ENCODE measurements around the gene CIAO3. TPM values are rescaled to one million over a fixed set of nuclear protein-coding genes. Genes with fewer than 3 reads are reported as not detected.

Gene CIAO3
- 15.0 and 18.5 TPM in 2 replicates for total RNA-seq (2014; rRNA removed; shearing (Covaris generic))

DNA sequence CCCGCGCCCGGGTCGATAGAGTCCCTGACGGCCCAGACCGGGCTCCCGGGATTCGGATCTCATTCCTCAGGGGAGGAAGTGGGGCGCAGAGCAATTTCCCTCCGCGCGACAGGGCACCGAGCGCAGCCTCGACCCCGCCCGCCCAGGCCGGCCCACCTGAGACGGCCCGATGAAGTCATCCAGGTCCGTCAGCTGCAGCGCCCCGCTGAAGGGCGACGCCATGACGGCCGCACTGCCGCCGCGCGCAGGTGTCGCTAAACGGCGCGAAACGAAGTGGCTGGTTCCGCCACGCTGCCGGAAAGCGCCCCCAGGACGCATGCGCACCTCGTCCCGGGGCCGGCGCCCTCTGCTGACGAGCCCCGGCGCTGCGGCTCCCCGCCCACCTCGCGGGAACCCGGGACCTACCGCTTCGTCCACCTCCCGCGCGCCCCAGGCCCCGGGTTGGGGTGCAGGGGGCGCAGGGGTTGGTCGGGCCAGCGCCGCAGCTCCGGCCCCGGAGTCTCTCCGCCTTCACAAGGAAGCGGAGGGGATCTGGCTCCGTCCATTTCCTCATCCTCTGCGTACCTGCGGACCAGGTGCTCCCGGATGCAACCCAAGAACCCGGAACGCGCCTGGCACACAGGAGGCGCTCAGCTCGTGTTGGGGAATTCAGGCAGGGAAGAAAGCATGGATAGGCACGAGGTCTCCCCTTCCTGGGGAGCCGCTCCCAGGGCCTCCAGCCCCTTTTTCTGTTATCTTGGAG is at the start of gene CIAO3:
CIAO3 (minus strand) TSS at position 234 of the 742 bp plus-strand sequence; CDS start at position 222, 12 bp downstream.
- peak; percentile 80 for DNase-seq (ENCODE audit: low spot score)

DNA sequence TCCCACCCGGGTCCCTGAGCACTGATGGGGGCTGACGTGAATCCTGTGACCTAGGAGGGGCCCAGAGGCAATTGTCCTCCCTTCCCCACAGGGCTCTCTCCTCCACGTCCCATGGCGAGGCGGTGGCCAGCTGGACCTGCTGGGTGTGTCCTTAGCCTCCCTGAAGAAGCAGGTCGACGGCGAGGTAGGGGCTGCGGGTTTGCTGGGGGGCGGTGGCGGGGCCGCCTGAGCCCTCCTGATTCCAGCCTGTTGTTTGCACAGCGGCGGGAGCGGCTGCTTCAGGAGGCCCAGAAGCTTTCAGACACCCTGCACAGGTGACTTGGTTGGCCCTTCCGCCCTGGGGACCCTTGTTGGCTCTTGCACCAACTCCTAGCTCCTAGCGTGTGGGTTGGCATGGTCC is 49.3 kb upstream of the CIAO3 start:
- no peak for DNase-seq (ENCODE audit: low spot score)

DNA sequence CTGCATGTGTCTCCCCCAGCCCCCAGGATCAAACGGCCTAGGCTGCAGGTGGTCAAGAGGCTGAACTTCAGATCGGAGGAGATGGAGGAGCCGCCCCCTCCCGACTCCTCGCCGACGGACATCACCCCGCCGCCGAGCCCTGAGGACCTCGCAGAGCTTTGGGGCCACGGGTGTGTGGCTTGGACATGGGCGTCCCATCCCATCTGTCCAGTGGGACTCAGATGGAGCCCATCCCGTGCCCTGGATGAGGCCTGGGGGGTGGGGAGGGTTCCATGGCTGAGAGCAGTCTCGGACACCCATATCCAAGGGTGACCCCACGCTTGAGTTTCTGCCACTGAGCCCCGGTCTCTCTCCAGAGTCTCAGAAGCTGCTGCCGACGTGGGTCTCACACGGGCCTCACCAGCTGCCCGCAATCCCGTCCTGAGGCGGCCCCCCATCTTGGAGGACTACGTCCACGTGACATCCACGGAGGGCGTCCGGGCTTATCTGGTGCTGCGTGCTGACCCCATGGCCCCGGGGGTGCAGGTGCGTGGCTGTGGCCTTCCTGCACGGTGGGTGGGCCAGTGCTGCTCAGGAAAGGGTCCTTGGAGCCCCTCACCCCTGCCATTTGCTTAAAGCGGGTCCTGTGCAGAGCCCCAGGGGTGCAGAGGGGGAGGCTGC is 48.5 kb upstream of the CIAO3 start:
- no peak for DNase-seq (ENCODE audit: low spot score)

DNA sequence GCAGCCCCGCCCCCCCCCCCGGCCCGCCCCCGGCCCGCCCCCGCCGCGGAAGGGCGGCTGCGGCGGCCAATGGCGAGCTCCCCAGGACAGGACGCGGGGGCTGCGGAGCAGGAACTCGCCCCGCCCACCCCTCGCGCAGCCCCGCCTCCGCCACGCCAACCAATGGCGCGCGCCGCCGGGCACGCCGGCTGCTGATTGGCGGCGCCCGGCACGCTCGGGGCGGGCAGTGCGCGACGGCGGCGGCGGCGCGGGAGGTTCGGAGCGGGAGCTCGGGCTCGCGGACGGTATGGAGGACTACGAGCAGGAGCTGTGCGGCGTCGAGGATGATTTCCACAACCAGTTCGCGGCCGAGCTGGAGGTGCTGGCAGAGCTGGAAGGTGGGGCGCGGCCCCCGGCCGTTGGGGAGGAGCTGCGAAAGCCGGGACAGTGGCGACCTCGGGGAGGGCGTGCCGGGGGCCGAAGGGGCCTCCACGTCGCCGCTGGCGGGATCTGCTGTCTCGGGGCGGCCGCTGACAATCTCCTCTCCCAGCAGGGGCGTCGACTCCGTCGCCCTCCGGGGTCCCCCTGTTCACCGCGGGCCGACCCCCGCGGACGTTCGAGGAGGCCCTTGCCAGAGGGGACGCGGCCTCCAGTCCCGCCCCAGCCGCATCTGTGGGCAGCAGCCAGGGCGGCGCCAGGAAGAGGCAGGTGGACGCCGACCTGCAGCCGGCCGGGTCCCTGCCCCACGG is 47.8 kb upstream of the CIAO3 start, which contains the start of gene CHTF18:
CHTF18 (plus strand) TSS at position 222 of the 728 bp plus-strand sequence; CDS start at position 287, 65 bp downstream.
- DNase-seq (ENCODE audit: low spot score): peak; percentile 77

DNA sequence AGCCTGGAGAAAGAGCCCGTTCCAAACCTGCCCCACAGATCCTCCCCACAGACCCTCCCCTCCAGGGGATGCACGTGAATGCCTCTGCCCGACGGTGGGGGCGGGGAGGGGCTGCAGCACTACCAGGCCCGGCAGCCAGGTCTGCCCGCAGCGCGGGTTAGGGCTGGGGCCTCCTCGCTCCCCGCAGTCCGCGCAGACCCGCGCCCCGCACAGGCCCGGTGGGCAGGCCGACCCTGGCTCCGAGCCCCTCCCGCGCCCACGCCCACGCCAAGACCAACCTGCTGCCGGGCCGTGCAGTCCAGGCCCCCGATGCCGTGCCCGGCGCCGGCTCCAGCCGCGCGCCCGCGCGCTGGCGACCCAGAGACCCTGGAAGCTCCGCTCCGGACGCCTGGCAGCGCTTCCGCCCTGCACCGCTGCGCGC is 47.2 kb upstream of the CIAO3 start, which contains the start of gene RPUSD1:
RPUSD1 (minus strand) TSS at position 404 of the 421 bp plus-strand sequence. CDS start 644 bp downstream, outside the sequence.
- no peak for DNase-seq (ENCODE audit: low spot score)

DNA sequence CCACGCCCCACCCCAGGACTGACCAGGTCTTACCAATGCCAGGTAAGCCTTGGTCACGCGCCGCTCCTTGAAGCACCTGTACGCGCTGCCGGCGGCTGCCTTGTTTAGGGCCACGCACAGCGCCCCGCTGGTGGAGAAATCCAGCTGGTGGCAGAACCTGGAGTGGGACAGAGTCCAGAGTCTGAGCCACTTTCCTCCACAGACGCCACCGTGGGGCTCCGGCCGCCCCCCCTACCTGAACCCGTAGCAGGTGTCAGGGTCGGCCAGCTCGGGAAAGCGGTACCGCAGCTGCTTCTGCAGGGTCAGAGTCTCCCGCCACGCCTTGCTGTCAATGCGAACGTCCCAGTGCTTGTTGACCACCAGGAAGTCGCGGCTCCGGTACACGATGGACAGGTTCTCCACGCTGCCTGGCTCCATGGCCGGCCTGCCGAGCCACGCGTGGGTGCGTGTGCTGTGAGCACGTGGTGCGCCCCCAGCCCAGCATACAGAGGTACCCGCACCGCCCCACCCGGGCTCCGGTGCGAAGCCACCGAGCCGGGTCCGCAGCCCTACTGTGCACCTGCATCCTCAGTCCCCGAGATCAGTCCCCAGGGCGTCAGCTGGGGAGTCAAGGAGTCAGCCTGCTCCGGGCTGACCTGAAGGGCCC is 46.6 kb upstream of the CIAO3 start:
- no peak for DNase-seq (ENCODE audit: low spot score)

DNA sequence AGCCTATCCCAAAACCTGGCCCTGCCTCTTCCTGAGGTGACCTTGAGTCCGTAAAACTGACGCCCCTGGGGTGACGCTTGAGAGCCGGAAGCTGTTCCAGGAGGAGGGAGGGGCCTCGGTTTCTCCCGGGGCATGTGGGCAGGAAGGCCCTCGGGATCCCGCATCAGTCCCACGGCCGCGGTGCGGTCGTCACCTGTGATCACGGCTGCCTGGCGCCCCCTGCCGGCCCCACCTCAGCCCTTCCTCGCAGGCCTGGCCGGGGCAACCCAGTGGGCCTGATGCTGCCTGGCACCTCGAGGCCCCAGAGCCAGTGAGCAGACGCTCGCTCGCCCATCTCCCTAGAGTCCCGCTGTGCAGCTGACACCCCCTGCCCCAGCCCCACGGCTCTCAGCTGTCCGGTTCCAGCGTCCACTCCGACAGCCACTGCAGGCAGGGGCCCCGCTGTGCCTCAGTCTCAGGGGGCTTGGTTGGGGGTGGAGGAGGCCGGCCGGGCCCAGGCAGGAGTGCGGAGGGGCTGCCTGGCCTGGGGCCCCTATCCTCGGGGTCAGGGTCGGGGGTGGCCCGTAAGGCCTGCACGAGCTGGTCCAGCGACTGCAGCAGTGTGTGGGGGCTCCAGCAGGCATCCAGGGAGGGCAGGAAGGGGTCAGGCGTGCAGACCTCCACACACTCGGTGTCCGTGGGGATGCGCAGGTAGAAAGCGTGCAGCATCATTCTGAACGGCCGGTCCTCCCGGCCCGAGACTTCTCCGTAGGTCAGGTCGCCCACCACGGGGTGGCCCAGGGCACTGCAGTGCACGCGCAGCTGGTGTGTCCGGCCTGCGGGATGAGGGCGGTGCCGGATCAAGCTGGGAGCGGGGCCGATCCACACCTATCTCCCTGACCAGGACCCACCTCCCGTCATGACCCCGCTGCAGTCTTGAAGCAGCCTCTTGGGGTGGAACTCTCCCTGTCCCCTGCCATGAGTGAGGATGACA is 45.1 kb upstream of the CIAO3 start:
- no peak for DNase-seq (ENCODE audit: low spot score)

DNA sequence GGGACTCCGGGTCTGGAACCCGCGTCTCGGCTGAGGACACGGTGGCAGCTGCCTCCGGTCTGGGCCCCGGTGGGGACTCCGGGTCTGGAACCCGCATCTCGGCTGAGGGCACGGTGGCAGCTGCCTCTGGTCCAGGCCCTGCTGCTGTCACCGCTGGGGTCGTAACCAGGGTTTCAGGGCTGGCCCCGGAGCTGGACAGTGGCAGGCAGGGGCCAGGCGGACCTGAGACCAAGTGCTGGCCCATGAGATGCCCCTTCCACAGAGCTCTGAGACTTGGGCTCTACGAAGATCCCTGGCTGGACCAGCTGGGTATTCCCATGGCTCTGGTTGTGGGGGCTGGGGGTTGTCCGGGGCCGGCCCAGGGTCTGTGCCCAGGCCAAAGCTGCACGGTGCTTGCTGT is 43.6 kb upstream of the CIAO3 start:
- DNase-seq (ENCODE audit: low spot score): no peak

DNA sequence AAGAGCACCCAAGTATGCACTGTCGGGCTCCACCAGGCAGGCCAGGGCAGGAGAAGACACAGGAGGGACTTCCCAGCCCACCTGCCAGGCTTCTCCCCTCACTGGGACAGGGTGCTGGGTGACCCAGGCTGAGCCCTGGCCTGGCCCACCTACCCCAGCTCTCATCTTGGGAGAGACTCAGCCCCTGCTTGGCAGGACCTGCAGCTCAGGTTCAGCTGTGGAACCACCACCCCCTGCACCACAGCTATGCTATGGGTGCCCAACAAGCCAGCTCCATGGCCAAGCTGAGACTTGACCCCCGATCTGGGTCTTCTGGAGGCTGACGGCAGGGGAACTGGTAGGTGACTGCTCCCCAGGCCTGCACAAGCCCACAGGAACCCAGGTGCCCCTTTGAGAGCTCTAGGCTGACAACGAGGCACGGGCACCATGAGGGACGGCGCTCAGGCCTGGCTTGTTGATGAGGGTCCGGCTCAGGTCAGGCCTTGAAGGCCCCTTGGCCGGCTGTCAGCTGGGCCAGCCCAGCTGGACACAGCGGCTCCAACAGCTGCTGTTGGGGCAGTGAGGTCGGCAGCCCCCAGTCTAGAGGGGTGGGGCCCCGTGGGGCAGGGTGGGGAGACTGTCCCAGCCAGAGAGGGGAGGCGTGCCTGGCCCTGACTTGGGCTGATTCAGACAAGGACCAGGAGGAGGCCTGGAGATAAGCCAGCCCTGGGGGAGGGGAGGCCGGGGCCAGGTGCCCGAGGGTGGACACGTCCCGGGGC is 42.8 kb upstream of the CIAO3 start:
- DNase-seq (ENCODE audit: low spot score): no peak

DNA sequence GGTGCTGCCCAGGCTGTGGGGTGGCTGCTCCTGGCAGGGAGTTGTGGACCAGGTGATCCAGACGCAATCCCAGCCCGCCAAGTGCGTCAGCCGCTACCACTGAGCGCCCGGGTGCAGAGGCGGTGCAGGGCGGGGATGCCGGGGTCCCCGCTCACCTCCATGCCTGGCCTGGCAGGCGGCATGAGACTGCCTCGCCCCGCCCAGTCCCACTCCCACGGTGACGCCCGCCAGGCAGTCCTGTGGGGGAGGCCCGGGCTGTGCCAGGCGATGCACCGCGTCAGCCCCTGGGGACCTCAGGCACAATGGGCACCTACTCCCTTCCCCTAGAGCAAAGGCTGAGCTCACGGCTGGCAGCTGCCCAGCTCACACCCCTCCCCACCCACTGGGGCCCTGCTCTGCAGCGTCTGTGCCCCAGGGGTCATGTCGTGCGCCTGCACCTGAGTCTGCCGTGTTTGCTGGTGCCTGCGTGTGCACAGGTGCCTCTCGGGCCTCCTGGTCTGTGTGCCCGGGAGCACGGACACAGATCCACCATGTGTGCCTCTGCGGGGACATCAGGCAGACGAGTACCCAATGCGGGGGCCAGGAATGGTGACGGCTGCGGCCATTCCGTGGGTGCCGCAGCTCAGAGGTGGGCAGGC is 42.1 kb upstream of the CIAO3 start:
- no peak for DNase-seq (ENCODE audit: low spot score)

DNA sequence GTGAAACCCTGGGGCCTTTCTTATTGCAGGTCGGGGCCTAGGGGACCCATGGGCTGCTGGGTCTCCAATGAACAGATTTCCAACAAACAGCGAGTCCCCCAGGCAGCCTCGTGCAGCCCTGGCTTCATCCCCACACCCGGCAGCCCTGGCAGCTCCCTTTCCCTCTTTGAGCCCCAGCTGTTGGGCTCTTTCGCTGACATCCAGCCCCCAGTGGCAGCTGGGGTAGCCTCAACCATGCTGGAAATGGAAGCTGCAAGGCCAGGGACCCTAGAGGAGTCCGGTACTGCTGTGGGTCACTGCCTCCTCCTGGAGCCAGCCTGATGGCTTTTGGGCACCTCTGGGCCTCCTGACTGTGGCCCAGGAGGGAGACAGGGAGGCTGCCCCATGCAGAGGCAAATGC is 41.5 kb upstream of the CIAO3 start:
- no peak for DNase-seq (ENCODE audit: low spot score)

DNA sequence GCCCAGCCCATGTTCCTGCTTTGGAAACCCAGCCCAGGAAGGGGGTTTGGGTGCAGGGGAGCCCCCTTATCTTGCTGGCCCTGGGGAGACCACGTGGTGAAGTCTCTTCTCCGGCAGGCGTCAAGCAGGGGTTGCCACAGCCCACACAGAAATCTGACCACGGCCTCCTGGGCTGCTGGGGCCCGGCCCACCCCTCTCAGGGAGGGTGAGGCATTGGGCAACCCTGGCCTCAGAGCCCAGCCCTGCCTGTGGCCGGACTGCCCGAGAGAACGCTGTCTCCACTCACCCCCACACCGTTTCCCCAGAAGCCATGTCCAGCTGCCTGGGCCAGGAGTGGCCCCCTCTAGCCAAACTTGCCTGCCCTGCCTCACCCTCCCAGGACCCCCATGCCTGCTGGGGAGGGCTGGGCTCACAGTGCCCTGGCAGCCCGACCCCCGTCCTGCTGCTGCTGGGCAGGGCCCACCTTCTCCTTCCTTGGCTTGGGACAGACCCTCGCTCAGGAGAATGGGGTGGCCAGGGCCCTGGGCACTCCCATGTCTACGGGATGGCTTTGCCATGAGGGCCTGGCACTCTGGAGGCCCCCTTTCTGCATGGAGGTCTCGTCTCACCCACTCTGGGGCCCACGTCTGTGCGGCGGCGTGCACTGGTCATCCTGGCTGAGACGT is 40.7 kb upstream of the CIAO3 start:
- no peak for DNase-seq (ENCODE audit: low spot score)

DNA sequence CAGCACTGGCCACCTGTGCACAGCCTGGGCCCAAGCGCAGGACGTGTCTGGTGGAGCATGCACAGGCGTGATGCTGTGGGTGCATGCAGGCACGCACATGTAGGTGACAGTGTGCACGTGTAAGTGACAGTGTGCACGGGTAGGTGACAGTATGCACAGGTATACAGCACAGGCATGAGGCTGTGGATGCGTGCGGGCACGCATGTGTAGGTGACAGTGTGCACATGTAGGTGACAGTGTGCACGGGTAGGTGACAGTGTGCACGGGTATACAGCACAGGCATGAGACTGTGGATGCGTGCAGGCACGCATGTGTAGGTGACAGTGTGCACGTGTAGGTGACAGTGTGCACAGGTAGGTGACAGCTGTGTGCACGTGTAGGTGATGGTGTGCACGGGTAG is 39.5 kb upstream of the CIAO3 start:
- no peak for DNase-seq (ENCODE audit: low spot score)

DNA sequence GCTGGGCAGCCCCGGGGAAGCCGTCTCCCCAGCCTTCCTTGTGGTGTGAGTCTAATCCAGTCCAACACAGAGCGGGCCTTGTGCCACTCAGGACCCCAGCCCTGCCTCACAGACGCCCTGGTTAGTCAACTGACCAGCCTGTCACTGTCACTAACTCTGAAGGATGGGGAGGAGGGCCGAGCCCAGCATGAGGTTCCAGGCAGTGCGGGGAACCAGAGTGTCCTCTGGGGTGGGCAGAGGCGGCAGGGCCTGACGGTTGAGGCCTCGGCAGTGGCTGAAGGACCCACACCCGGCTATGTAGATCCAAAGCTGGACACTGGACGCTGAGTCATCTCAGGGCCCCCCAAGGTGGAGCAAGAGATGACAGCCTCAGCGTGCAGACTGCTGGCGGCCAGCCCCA is 38.8 kb upstream of the CIAO3 start:
- no peak for DNase-seq (ENCODE audit: low spot score)

DNA sequence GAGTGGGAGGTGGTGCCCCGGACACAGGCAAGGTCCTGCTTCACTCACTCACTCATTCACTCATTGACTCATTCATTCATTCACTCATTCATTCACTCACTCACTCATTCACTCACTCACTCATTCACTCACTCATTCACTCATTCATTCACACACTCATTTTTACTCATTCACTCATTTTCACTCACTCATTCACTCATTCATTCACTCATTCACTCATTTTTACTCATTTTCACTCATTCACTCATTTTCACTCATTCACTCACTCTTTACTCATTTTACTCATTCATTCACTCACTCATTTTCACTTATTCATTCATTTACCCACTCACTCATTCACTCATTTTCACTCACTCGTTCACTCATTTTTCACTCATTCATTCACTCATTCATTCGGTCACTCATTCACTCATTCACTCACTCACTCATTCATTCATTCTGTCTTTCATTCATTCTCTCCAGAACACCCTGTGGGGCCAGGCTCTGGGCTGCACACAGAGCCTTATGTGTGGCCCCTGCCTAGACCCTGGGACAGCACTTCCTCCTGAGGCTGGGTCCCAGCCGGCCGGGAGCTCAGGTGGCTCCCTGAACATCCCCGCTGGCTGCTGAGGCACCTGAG is 38.2 kb upstream of the CIAO3 start:
- DNase-seq (ENCODE audit: low spot score): no peak

DNA sequence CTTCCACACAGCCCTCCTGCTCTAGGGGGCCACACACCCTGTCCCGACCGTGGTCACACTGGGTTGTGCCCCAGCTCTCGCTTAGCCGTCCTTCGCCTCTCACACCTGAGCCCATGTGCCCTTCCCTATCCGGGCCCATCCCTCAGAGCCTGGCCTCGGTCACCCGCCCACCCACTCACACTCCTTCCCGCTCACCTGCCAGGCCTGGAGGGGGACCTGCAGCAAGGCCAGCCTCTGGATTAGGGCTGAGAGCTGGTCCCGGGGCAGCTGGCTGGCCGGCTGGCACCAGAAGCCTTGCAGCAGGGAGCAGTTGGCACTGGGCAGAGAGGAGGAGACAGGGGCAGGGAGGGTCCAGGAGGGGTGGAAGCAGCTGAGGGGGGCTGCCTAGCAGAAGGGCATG is 37.6 kb upstream of the CIAO3 start:
- DNase-seq (ENCODE audit: low spot score): no peak

DNA sequence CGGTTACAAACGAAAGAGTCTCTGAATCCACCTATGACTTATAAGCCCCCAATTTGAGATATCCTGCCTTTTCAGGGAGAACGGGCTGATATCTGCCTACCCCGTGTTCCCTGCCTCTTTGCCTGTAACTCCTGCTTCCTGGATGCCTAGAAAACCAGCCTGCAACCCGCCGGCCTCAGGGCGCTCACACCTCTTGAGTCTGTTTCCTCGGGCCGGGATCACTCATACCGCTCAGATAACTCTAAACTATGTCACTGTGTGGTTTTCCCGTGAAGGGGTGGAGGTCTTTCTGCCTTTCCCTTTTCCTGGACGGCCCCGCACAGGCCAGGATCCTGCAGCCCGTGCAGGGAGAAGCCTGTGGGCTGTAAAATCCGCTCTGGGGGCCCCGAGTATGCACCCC is 37.0 kb upstream of the CIAO3 start:
- no peak for DNase-seq (ENCODE audit: low spot score)

DNA sequence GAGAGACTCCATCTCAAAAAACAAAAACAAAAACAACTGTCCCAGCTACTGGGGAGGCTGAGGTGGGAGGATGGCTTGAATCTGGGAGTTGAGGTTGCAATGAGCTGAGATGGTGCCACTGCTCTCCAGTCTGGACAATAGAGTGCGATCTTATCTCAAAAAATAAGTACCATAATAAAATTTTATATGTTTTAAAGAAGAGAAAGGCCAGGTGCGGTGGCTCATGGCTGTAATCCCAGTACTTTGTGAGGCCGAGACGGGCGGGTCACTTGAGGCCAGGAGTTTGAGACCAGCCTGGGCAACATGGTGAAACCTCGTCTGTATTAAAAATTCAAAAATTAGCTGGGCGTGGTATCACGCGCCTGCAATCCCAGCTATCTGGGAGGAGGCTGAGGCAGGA is 36.0 kb upstream of the CIAO3 start:
- DNase-seq (ENCODE audit: low spot score): no peak

All from H4 (cell line).